PFSK-1 (cell line): ENCODE measurements around the gene HSBP1L1.

Experiments
- FOXP2 ChIP-seq: optimal IDR thresholded peaks from 2 replicates; pipeline ENCODE3; 2011; ENCODE audit warnings: borderline replicate concordance, control low read depth, inconsistent platforms; ENCODE audit not compliant: insufficient read depth; ENCODE audit errors: extremely low read length, extremely low read depth
- POLR2AphosphoS5 ChIP-seq: IDR thresholded peaks from 2 replicates; pipeline ENCODE4 v1.6.1; 2012; ENCODE audit warnings: low read depth, mild to moderate bottlenecking, control low read depth, low read length, moderate library complexity
- REST ChIP-seq, 2 experiments: IDR thresholded peaks; 2 replicates each; pipeline versions ENCODE4 v1.6.1 to v1.8.0; 2011 to 2012; ENCODE audit warnings: low read depth in 2 of 2, low read length in 2 of 2, control low read depth in 1 of 2, inconsistent platforms in 1 of 2, mild to moderate bottlenecking in 1 of 2, moderate library complexity in 1 of 2; ENCODE audit not compliant: insufficient read depth in 1 of 2
- SIN3A ChIP-seq: IDR thresholded peaks from 2 replicates; pipeline ENCODE4 v1.6.1; 2012; ENCODE audit warnings: mild to moderate bottlenecking, low read length, moderate library complexity, borderline replicate concordance; ENCODE audit not compliant: insufficient read depth
- TAF1 ChIP-seq: IDR thresholded peaks from 2 replicates; pipeline ENCODE4 v1.6.1; 2012; ENCODE audit warnings: low read length, control low read depth, borderline replicate concordance; ENCODE audit not compliant: insufficient read depth

HSBP1L1 gene

DNA sequence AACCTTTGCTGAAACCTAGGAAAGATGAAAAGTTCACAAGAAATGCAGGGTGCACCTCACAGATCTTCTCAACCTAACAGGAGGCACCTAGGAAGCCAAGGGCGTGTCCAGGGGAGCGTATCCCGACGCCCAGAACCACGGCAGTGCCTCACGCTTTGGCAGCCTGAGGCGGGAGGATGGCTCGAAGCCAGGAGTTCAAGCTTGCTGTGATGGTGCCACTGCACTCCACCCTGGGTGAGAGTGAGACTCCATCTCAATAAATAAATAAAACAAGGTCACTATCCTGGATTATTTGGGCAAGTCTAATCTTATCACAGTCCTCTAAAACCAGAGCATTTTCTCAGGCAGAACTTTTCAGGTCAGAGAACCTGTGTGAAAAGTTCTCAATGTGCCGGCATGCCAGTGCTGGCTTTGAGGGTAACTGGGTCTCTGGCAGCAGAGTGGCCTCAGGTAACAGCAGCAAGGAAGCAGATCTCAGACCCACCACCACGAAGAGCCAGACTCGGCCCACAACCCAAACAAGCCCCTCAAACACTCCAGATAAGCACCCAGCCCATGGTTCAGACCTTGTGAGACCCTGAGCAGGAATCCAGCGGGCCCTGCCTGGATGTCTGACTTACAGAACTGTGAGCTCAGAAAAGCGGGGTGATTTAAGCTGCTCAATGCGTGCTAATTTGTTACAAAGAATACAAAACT lies 11.7 kb downstream of the HSBP1L1 start:
- no peak for TF ChIP-seq FOXP2

GRCh38 chr18:79979843-79980242 lies 15.4 kb downstream of the HSBP1L1 start:
- TF ChIP-seq REST (IDR thresholded peaks at IDR 0.05; ENCODE audit: insufficient read depth in 1 of 2, low read depth in 2 of 2, low read length in 2 of 2) = no peak
- no peak for TF ChIP-seq FOXP2
- no peak for TF ChIP-seq SIN3A
- TF ChIP-seq POLR2AphosphoS5 = no peak
- no peak for TF ChIP-seq TAF1

- no peak for TF ChIP-seq SIN3A
- TF ChIP-seq FOXP2 = no peak
- no peak for TF ChIP-seq POLR2AphosphoS5
- no peak for TF ChIP-seq TAF1
- no peak for TF ChIP-seq REST (IDR thresholded peaks at IDR 0.05; ENCODE audit: insufficient read depth in 1 of 2, low read depth in 2 of 2, low read length in 2 of 2)
Measured at GRCh38 chr18:79980585-79980984, 16.1 kb downstream of the HSBP1L1 start.

DNA sequence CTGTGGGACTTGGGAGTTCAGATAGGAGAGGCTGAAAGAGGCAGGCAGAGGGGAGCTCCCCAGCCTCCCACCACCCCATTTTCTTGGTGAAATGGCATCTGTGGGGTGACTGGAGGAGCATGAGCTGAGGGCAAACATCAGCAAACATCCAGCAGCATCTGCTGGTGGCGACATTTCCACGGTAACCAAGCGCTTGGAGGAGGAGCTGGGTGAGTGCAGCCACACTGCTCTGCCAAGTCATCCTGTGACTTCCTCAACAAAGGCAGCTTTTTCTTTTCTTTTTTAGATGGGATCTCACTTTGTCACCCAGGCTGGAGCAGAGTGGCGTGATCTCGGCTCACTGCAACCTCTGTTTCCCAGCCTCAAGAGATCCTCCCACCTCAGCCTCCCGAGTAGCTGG lies 18.3 kb downstream of the HSBP1L1 start:
- TF ChIP-seq FOXP2 = no peak
- no peak for TF ChIP-seq SIN3A
- no peak for TF ChIP-seq POLR2AphosphoS5
- TF ChIP-seq TAF1 = no peak
- no peak for TF ChIP-seq REST (IDR thresholded peaks at IDR 0.05; ENCODE audit: insufficient read depth in 1 of 2, low read depth in 2 of 2, low read length in 2 of 2)

DNA sequence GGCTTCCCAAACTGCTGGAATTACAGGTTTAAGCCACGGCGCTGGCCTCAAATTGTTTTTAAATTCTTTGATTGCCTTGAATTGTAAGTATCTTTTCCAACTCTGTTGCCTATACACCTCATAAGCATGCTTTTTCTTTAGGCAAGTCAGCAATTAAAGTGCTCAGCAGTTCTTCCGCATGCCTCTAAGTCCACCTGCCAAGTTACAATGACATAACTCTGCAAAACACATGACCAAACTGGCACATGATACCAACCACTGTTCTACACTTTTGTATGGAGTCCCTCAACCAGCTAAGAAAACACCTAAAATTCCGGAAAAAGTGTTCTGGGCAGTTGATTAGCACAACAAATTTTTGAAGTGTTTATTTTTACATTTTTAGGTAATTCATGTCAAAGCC lies 18.8 kb downstream of the HSBP1L1 start:
- no peak for TF ChIP-seq REST (IDR thresholded peaks at IDR 0.05; ENCODE audit: insufficient read depth in 1 of 2, low read depth in 2 of 2, low read length in 2 of 2)
- TF ChIP-seq FOXP2 = no peak
- TF ChIP-seq TAF1 = no peak
- TF ChIP-seq POLR2AphosphoS5 = no peak
- TF ChIP-seq SIN3A = no peak
